IPS-18c (cell line): ENCODE measurements around the gene IFI27L1.

ENCODE experiments used
- H3K4me3 ChIP-seq: 2 replicates; pipeline ENCODE4 v1.7.0; 2013; ENCODE audit warnings: low read depth, mild to moderate bottlenecking, low read length, moderate library complexity; ENCODE audit not compliant: insufficient read depth
- H3K9me3 ChIP-seq: one replicate; pipeline ENCODE4 v1.6.1; 2013; ENCODE audit warnings: mild to moderate bottlenecking, low read length, moderate library complexity; ENCODE audit not compliant: control insufficient read depth, insufficient read depth

IFI27L1 gene

GRCh38 chr14:94101748-94102147 is 20.6 kb downstream of the IFI27L1 start:
- Histone ChIP-seq H3K9me3 (peaks cover 2% of the 10 kb centered on the region), H3K4me3 (no peak overlapping the region)

GRCh38 chr14:94102768-94103482 is 21.8 kb downstream of the IFI27L1 start:
- Histone ChIP-seq H3K9me3 (no peaks in the 10 kb centered on the region), H3K4me3 (no peak overlapping the region)

GRCh38 chr14:94103554-94104150 is 22.5 kb downstream of the IFI27L1 start:
- no peak overlapping the region for H3K4me3 ChIP-seq
- H3K9me3 ChIP-seq = no peaks in the 10 kb centered on the region

GRCh38 chr14:94104731-94105130 is 23.6 kb downstream of the IFI27L1 start:
- Histone ChIP-seq H3K4me3 (no peak overlapping the region), H3K9me3 (no peaks in the 10 kb centered on the region)

GRCh38 chr14:94109915-94110250 is 28.8 kb downstream of the IFI27L1 start:
- Histone ChIP-seq H3K4me3 (no peak overlapping the region), H3K9me3 (no peaks in the 10 kb centered on the region)

GRCh38 chr14:94110552-94111181 is 29.6 kb downstream of the IFI27L1 start, which contains the start of gene IFI27:
IFI27 (plus strand) TSS chr14:94110736.
- no peaks in the 10 kb centered on the region for H3K9me3 ChIP-seq
- no peak within 1 kb of the TSS for H3K4me3 ChIP-seq

GRCh38 chr14:94111276-94112095 is 30.4 kb downstream of the IFI27L1 start:
- Histone ChIP-seq H3K4me3 (no peak overlapping the region), H3K9me3 (no peaks in the 10 kb centered on the region)

GRCh38 chr14:94112513-94113063 is 31.5 kb downstream of the IFI27L1 start:
- H3K9me3 ChIP-seq = no peaks in the 10 kb centered on the region
- no peak overlapping the region for H3K4me3 ChIP-seq

GRCh38 chr14:94113073-94113472 is 32.0 kb downstream of the IFI27L1 start:
- Histone ChIP-seq H3K4me3 (no peak overlapping the region), H3K9me3 (no peaks in the 10 kb centered on the region)

GRCh38 chr14:94113490-94113889 is 32.4 kb downstream of the IFI27L1 start:
- no peak overlapping the region for H3K4me3 ChIP-seq
- no peaks in the 10 kb centered on the region for H3K9me3 ChIP-seq

GRCh38 chr14:94113908-94114588 is 32.9 kb downstream of the IFI27L1 start:
- Histone ChIP-seq H3K4me3 (no peak overlapping the region), H3K9me3 (no peaks in the 10 kb centered on the region)

GRCh38 chr14:94114589-94115057 is 33.5 kb downstream of the IFI27L1 start:
- H3K9me3 ChIP-seq = no peaks in the 10 kb centered on the region
- no peak overlapping the region for H3K4me3 ChIP-seq

GRCh38 chr14:94115058-94115591 is 34.0 kb downstream of the IFI27L1 start:
- Histone ChIP-seq H3K4me3 (no peak overlapping the region), H3K9me3 (no peaks in the 10 kb centered on the region)

- no peak overlapping the region for H3K4me3 ChIP-seq
- no peaks in the 10 kb centered on the region for H3K9me3 ChIP-seq
Measured at GRCh38 chr14:94115631-94116030, 34.5 kb downstream of the IFI27L1 start.

- H3K9me3 ChIP-seq = no peaks in the 10 kb centered on the region
Measured at GRCh38 chr14:94116701-94117100, 35.6 kb downstream of the IFI27L1 start.

GRCh38 chr14:94117856-94118255 is 36.7 kb downstream of the IFI27L1 start:
- Histone ChIP-seq H3K4me3 (no peak overlapping the region), H3K9me3 (no peaks in the 10 kb centered on the region)

More at GRCh38 chr14:94116701-94117100, 35.6 kb downstream of the IFI27L1 start:
- H3K4me3 ChIP-seq = no peak overlapping the region
